ENCODE data around the gene PCK1. TPM values are rescaled to one million over a fixed set of nuclear protein-coding genes. Genes with fewer than 3 reads are reported as not detected.

The PCK1 gene
- total RNA-seq, 1 experiment from 2014 or later, result 0.17 TPM

DNA sequence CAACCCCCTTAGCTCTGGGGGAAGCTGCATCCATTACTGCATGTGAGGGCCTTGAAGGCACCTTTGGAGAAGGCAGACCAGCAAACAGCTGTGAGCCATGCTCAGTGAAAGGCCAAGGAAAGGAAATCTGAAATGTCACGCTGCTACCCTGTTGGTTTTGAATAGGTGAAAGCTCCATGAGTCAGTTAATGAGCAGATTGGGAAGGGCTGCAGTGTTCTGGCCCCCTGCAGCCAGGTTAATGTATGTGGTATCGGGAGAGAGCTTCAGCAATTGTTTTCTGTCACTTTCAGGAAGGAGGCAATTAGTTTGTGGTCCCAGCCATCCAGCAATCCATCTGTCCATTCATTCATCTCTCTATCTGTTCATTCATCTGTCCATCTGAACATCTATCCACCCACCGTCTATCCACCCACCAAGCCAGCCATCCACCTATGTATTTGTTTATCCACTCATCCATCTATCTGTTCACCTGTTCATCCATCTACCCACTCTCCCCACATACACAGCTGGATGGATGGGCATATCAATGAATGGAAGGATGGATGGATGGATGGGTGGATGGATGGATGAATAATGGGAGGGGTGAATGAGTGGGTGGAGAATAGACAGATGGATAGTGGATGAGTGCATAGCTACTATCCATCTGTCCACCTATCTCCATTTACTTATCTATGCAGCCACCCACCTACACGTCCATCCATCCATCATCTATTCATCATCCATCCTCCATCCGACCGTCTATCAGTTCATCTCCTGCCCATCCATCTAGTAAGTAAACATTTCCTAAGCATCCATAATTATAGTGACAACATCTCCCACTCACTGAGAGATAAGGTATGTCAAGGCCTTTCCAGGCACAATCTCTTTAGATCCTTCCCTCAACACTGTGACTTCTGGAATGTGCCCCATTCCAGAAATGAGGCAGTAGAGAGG lies 16.0 kb downstream of the PCK1 start:
- Mint-ChIP-seq H3K4me3 (no peak overlapping the region), H3K9me3 (no peaks in the 10 kb centered on the region), H3K27me3 (ENCODE audit: low read depth) (peaks cover 7% of the 10 kb centered on the region), H3K4me1 (peaks cover 27% of the 10 kb centered on the region), H3K27ac (no peak overlapping the region), H3K36me3 (no peaks in the 10 kb centered on the region)
- CTCF ChIA-PET, result interaction anchor here (1.3 kb wide), 2 partner anchors 63 to 78 kb away, joined by 3 to 4 read pairs; no protein-coding TSS in a partner anchor
- POLR2A ChIA-PET, result no interaction called here
- no peak for TF ChIP-seq FOXK1 (CRISPR knock-in tag; IDR thresholded peaks at IDR 0.05)
- TF ChIP-seq, protein P1, sequence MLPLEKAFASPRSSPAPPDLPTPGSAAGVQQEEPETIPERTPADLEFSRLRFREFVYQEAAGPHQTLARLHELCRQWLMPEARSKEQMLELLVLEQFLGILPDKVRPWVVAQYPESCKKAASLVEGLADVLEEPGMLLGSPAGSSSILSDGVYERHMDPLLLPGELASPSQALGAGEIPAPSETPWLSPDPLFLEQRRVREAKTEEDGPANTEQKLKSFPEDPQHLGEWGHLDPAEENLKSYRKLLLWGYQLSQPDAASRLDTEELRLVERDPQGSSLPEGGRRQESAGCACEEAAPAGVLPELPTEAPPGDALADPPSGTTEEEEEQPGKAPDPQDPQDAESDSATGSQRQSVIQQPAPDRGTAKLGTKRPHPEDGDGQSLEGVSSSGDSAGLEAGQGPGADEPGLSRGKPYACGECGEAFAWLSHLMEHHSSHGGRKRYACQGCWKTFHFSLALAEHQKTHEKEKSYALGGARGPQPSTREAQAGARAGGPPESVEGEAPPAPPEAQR (CRISPR knock-in tag; IDR thresholded peaks at IDR 0.05), result no peak
- no peak for TF ChIP-seq NR3C1 (CRISPR knock-in tag; conservative IDR thresholded peaks at IDR 0.05; ENCODE audit: low read depth)
- no peak for TF ChIP-seq ZNF232 (CRISPR knock-in tag; IDR thresholded peaks at IDR 0.05)
- ATAC-seq (no peak), DNase-seq (ENCODE audit: low spot score) (no peak)

DNA sequence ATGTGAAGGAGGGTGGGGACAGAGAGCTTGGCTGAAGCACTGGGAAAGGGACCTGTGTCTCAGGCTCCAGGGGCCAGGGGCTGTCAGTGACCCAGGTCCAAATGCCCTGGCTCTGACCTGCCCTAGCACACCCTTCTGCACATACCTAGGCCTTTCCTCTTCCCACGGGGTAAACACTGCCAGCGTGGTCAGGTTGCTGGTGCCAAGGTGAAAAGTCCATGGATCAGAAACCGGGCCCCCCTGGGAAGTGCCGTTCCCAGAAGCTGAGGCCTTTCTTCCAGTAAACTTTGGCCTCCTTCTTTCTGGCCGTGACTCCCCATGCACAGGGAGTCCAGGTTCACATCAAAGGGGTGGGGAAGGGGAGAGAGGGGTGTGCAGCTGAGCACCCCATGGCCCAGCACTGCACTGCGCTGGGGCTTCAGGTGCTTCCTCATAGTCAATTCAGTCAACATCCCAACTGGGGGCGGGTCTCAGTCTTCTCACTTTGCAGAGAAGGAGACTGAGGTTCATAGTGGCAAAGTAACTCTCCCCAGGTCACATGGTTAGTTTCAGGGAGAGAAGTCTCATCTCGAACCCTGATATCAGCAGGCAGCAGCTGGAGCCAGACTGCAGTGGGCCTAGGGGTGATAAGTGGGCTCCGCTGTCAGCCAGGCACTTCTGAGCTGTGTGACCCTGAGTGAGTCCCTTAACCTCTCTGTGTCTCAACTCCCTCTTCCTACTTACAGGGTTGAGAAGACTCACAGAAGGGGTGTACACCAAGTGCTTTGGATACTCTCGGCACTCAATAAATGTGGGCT lies 17.0 kb downstream of the PCK1 start:
- TF ChIP-seq TEAD4 (CRISPR knock-in tag; IDR thresholded peaks at IDR 0.05) (no peak), NR1H2 (CRISPR knock-in tag; IDR thresholded peaks at IDR 0.05) (no peak), EMX1 (CRISPR knock-in tag; IDR thresholded peaks at IDR 0.05) (no peak), SMAD3 (CRISPR knock-in tag; IDR thresholded peaks at IDR 0.05; ENCODE audit: borderline replicate concordance) (no peak), MXD4 (CRISPR knock-in tag; IDR thresholded peaks at IDR 0.05; ENCODE audit: borderline replicate concordance) (no peak), ATF1 (CRISPR knock-in tag; IDR thresholded peaks at IDR 0.05) (no peak), TEAD1 (CRISPR knock-in tag; IDR thresholded peaks at IDR 0.05) (no peak), OVOL2 (CRISPR knock-in tag; IDR thresholded peaks at IDR 0.05; ENCODE audit: borderline replicate concordance) (no peak), ZNF423 (CRISPR knock-in tag; IDR thresholded peaks at IDR 0.05) (no peak), JAZF1 (CRISPR knock-in tag; IDR thresholded peaks at IDR 0.05) (no peak), ZNF396 (CRISPR knock-in tag; IDR thresholded peaks at IDR 0.05; ENCODE audit: borderline replicate concordance) (no peak)
- TF ChIP-seq, protein P2, sequence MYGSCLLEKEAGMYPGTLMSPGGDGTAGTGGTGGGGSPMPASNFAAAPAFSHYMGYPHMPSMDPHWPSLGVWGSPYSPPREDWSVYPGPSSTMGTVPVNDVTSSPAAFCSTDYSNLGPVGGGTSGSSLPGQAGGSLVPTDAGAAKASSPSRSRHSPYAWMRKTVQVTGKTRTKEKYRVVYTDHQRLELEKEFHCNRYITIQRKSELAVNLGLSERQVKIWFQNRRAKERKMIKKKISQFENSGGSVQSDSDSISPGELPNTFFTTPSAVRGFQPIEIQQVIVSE (CRISPR knock-in tag; IDR thresholded peaks at IDR 0.05; ENCODE audit: borderline replicate concordance), result no peak
- TF ChIP-seq, protein P3, sequence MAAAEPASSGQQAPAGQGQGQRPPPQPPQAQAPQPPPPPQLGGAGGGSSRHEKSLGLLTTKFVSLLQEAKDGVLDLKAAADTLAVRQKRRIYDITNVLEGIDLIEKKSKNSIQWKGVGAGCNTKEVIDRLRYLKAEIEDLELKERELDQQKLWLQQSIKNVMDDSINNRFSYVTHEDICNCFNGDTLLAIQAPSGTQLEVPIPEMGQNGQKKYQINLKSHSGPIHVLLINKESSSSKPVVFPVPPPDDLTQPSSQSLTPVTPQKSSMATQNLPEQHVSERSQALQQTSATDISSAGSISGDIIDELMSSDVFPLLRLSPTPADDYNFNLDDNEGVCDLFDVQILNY (CRISPR knock-in tag; IDR thresholded peaks at IDR 0.05), result no peak
- TF ChIP-seq, protein P4, sequence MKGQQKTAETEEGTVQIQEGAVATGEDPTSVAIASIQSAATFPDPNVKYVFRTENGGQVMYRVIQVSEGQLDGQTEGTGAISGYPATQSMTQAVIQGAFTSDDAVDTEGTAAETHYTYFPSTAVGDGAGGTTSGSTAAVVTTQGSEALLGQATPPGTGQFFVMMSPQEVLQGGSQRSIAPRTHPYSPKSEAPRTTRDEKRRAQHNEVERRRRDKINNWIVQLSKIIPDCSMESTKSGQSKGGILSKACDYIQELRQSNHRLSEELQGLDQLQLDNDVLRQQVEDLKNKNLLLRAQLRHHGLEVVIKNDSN (CRISPR knock-in tag; IDR thresholded peaks at IDR 0.05), result no peak
- TF ChIP-seq, protein P5, sequence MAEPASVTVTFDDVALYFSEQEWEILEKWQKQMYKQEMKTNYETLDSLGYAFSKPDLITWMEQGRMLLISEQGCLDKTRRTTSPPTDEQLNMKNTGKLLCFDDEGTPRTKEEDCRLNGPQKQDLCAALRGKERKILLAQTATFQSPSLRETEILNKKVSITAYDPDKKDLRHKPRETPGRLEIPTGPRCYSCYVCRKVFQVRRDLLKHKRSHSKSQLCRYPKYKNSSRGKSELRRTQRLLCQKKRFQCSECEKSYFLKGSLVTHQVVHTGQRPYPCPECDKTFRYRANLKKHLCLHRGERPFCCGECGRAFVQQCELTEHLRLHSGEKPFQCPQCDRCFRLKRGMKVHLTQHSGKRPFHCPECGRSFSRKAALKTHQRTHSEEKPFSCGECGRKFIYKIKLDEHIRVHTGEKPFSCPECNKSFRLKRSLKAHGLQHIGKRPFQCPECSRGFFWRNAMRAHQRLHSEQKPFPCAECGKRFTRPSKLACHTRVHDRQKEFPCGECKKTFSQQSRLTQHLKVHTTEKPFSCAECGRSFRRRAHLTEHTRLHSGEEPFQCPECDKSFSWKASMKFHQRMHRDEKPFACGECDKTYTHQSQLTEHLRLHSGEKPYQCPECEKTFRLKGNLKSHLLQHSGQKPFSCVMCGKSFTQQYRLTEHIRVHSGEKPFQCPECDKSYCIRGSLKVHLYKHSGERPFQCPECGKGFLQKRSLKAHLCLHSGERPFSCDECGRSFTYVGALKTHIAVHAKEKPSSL (CRISPR knock-in tag; conservative IDR thresholded peaks at IDR 0.05), result no peak
- TF ChIP-seq, protein P6, sequence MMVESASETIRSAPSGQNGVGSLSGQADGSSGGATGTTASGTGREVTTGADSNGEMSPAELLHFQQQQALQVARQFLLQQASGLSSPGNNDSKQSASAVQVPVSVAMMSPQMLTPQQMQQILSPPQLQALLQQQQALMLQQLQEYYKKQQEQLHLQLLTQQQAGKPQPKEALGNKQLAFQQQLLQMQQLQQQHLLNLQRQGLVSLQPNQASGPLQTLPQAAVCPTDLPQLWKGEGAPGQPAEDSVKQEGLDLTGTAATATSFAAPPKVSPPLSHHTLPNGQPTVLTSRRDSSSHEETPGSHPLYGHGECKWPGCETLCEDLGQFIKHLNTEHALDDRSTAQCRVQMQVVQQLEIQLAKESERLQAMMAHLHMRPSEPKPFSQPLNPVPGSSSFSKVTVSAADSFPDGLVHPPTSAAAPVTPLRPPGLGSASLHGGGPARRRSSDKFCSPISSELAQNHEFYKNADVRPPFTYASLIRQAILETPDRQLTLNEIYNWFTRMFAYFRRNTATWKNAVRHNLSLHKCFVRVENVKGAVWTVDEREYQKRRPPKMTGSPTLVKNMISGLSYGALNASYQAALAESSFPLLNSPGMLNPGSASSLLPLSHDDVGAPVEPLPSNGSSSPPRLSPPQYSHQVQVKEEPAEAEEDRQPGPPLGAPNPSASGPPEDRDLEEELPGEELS (CRISPR knock-in tag; IDR thresholded peaks at IDR 0.05), result no peak
- TF ChIP-seq, protein P7, sequence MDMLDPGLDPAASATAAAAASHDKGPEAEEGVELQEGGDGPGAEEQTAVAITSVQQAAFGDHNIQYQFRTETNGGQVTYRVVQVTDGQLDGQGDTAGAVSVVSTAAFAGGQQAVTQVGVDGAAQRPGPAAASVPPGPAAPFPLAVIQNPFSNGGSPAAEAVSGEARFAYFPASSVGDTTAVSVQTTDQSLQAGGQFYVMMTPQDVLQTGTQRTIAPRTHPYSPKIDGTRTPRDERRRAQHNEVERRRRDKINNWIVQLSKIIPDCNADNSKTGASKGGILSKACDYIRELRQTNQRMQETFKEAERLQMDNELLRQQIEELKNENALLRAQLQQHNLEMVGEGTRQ (CRISPR knock-in tag; IDR thresholded peaks at IDR 0.05), result no peak
- TF ChIP-seq, protein P8, sequence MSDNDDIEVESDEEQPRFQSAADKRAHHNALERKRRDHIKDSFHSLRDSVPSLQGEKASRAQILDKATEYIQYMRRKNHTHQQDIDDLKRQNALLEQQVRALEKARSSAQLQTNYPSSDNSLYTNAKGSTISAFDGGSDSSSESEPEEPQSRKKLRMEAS (CRISPR knock-in tag; IDR thresholded peaks at IDR 0.05), result no peak
- ChIA-PET POLR2A (no interaction called here), CTCF (interaction anchor here (1.3 kb wide), 2 partner anchors 64 to 79 kb away, joined by 3 to 4 read pairs; no protein-coding TSS in a partner anchor)
- H3K4me1 Mint-ChIP-seq, result peaks cover 31% of the 10 kb centered on the region
- H3K9me3 Mint-ChIP-seq, result no peaks in the 10 kb centered on the region
- H3K27ac Mint-ChIP-seq, result no peak overlapping the region
- ATAC-seq, result no peak
- H3K27me3 Mint-ChIP-seq (ENCODE audit: low read depth), result peaks cover 3% of the 10 kb centered on the region
- DNase-seq (ENCODE audit: low spot score), result no peak
- no peak overlapping the region for H3K4me3 Mint-ChIP-seq
- H3K36me3 Mint-ChIP-seq, result no peaks in the 10 kb centered on the region

Data from WTC11 (cell line).